Pons (tissue), 1 donor: Measurements from ENCODE around the gene DZIP3.
"Not testable (repeated sequence)": the region's sequence is repeated elsewhere in the genome, so short reads cannot be mapped to it uniquely, and the experiment has no call there.

Experiments used
- DNase-seq: peaks from one replicate; pipeline ENCODE4 v3.0.0-alpha.2; 2016; ENCODE audit warnings: low spot score

Gene DZIP3

DNA sequence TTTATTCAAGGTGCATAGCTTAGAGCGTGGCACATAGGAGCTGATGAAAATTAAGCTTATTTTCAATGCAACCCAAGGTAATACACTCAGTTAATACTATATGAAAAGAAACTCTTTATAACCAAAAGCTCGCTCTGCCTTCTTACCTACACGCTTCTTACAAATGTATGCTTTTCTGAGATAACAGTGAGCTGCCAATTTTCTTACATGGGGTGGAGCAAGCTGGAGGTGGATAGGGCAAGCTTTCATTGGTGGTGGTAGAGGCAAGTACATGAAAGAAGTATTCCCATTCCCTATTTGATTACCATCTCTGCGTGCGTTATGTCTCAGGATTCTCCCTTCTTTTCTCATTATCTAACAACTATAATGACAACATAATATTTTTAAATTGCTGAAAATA lies 8.9 kb downstream of the DZIP3 start:
- no peak for DNase-seq

GRCh38 chr3:108599677-108600409 lies 10.3 kb downstream of the DZIP3 start:
- DNase-seq = no peak

GRCh38 chr3:108602249-108602934 lies 12.9 kb downstream of the DZIP3 start:
- DNase-seq = no peak

- DNase-seq = no peak
Measured at GRCh38 chr3:108602935-108603294, 13.4 kb downstream of the DZIP3 start.

GRCh38 chr3:108603691-108604090 lies 14.2 kb downstream of the DZIP3 start:
- DNase-seq = no peak

DNA sequence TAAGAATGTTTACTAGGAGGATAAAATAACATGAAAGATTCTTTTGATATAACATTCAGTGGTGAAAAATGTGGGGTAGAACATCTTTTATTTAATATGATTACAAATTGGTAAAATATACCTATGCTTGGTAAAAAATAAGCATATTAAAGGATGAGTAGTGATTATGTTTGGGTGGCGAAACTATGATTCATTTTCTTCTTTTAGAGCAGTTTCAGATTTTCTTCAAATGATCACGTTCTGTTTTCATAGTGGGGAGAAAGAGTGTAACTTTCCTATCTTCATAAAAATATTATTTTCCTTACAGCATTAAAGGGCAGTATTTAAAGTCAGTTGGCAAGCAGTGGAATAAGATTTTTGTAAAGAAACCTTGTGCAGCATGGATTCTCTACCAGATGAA lies 15.5 kb downstream of the DZIP3 start:
- no peak for DNase-seq

GRCh38 chr3:108605491-108605890 lies 16.0 kb downstream of the DZIP3 start:
- no peak for DNase-seq

- no peak for DNase-seq
Measured at GRCh38 chr3:108608750-108609149, 19.2 kb downstream of the DZIP3 start.

DNA sequence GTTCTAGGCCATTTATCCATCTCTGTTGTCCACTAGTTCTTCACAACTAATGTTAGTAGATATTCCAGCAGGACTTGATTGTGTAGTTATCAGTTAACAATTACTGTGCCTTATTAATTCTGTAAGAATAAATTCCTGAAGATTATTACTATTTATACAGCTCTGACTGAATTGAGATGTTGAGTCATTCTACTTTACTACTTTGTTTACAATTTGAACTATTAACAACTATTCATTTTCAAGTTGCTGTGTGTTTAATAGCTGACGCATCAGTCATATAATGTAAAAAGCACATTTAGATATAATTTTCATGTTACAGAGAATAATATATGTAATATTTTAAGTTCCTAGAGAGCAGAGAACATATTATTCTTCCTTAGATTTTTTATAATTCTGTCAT lies 21.1 kb downstream of the DZIP3 start:
- no peak for DNase-seq

DNA sequence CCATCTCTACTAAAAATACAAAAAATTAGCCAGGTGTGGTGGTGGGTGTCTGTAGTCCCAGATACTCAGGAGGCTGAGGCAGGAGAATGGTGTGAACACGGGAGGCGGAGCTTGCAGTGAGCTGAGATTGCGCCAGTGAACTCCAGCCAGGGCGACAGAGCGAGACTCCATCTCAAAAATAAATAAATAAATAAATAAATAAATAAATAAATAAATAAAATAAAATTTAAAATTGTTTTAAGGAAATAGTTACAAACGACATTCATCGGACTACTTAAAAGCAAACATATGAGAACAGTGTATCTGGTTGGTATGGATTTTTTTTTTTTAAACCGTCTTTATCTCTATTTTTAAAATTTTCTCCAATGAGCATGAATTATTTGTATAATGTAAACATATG lies 26.6 kb downstream of the DZIP3 start:
- not testable (repeated sequence) for DNase-seq

- DNase-seq = no peak
Measured at GRCh38 chr3:108620250-108620649, 30.7 kb downstream of the DZIP3 start.

- no peak for DNase-seq
Measured at GRCh38 chr3:108623504-108623903, 34.0 kb downstream of the DZIP3 start.

DNA sequence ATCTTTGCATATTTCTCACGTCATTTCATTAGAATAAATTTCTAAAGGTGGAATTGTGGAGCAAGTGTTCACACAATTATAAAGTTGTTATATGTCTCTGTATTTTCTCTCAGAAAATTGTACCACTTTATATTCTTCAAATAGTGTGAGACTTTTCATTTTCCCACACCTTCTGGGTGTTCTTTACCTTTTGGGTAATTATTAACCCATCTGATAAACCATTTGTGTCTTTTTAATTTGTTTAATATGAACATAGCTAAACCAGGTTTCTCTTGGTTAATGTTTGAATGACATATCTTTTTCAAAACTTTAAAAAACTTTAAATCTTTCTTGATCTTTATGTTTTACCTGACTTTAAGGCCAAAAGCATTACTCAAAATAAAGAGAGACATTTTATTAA lies 40.5 kb downstream of the DZIP3 start:
- no peak for DNase-seq

DNA sequence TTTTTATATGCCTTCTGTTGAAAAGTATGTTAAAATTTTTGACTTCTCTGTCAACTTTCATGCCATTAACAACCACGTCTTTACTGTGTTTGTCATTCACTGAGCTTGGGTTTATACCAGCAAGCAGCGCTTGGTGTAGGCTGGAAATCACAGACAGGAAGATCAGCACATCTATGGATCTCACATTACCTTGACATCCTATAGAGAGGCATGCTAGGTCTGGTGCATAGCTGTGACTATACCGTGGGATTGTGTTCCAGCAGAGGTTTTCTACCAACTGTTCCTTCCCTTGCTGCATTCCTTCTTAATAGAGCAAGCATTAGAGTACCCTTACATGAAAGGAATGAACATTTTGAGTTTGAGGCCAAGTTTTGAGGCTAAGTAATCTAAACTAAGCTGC lies 53.0 kb downstream of the DZIP3 start:
- no peak for DNase-seq

DNA sequence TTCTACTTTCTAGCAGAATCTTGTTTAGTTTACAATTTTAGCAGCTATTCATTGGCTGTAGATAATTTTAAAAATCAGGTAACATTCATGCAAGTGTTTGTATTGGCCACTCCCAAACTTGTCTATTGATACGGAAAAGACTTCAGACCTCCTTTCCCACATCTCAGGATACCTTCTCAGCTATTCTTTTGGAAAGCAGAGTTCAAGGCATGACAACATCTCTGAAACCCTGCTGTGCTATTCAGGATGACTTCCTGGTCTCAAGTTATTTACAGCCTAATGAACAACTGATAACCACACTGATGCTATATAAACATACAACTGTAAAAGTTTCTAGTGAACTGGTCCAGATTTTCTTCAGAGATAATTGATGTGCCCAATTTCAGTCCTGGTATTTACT lies 55.8 kb downstream of the DZIP3 start:
- no peak for DNase-seq

DNA sequence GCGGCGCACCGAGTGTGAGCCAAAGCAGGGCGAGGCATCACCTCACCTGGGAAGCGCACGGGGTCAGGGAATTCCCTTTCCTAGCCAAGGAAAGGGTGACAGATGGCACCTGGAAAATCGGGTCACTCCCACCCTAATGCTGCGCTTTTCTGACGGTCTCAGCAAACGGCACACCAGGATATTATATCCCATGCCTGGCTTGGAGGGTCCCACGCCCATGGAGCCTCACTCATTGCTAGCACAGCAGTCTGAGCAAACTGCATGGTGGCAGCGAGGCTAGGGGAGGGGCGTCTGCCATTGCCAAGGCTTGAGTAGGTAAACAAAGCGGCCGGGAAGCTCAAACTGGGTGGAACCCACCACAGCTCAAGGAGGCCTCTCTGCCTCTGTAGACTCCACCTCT lies 66.1 kb downstream of the DZIP3 start:
- not testable (repeated sequence) for DNase-seq

- peak; percentile 1 for DNase-seq
Measured at GRCh38 chr3:108661699-108662098, 72.2 kb downstream of the DZIP3 start.

- peak; percentile 77 for DNase-seq
Measured at GRCh38 chr3:108662142-108662738, 72.7 kb downstream of the DZIP3 start.

- peak; percentile 2 for DNase-seq
Measured at GRCh38 chr3:108664266-108664665, 74.7 kb downstream of the DZIP3 start.

GRCh38 chr3:108667312-108667711 lies 77.8 kb downstream of the DZIP3 start:
- DNase-seq = no peak

GRCh38 chr3:108669208-108669607 lies 79.7 kb downstream of the DZIP3 start:
- no peak for DNase-seq

DNA sequence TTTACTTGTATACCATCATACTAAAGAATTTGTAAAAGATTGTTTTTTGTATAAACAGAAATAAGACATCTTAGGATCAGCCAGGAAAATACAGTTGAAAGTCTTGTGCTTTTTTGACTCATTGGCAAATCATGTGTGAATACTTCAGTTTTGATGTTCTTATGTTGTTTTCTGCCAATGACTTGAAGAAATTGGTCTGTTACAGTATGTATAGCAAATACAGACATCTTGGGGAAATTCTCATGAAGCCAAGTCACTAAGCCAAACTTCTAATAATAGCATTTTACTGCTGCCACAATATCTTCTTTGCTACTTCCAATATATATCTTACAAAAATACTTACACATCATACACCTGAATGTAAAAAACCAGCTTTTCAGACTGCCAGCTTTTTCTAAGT lies 83.2 kb downstream of the DZIP3 start:
- no peak for DNase-seq

GRCh38 chr3:108673988-108674661 lies 84.6 kb downstream of the DZIP3 start:
- DNase-seq = no peak
